ENCODE measurements around the gene NXNL1. TPM values are rescaled to one million over a fixed set of nuclear protein-coding genes. Genes with fewer than 3 reads are reported as not detected.
A peak's percentile ranks its signal among the peaks of the same experiment; 100 is the strongest.

Gene NXNL1
- total and polyA plus RNA-seq, 2 experiments from 2014 or later = 0.16 TPM; not detected in 1

GRCh38 chr19:17455308-17456123, 5.2 kb downstream of the NXNL1 start:
- TF ChIP-seq CTCF (IDR thresholded peaks at IDR 0.05; ENCODE audit: low read depth, low read length) = no peak
- Histone ChIP-seq H3K36me3 (no peaks in the 10 kb centered on the region), H3K9me3 (ENCODE audit: low read depth) (no peaks in the 10 kb centered on the region), H3K4me3 (no peak overlapping the region), H3K27ac (no peak overlapping the region), H3K27me3 (peaks cover 46% of the 10 kb centered on the region), H3K4me1 (ENCODE audit: low read depth) (no peaks in the 10 kb centered on the region)
- DNase-seq (ENCODE audit: low read depth in 1 of 2, low spot score in 1 of 2) = no peak

GRCh38 chr19:17454576-17455071, 6.1 kb downstream of the NXNL1 start:
- Histone ChIP-seq H3K27me3 (peaks cover 46% of the 10 kb centered on the region), H3K27ac (no peak overlapping the region), H3K36me3 (no peaks in the 10 kb centered on the region), H3K4me3 (no peak overlapping the region), H3K4me1 (ENCODE audit: low read depth) (no peaks in the 10 kb centered on the region), H3K9me3 (ENCODE audit: low read depth) (no peaks in the 10 kb centered on the region)
- TF ChIP-seq CTCF (IDR thresholded peaks at IDR 0.05; ENCODE audit: low read depth, low read length) = no peak
- peak in 1 of 2 donors; percentile 29 for DNase-seq (ENCODE audit: low read depth in 1 of 2, low spot score in 1 of 2)

DNA sequence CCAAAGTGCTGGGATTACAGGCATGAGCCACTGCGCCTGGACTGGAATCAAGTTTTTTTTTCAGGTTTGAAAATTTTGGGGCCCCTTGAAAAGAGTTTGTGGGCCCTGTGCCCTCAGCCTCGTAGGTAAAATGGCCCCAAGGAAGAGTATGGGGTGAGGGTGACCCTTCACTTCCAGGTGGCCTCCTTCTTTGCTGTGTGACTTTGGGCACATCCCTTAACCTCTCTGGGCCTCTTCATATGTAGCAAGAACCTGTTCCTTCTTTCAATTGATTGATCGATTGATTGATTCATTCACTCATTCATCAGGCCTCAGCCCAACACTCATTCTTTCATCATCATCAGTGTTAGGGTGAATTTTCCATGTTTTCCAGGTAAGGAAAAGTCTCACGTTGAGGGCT, 8.9 kb downstream of the NXNL1 start:
- no peaks in the 10 kb centered on the region for H3K9me3 ChIP-seq (ENCODE audit: low read depth)
- H3K4me1 ChIP-seq (ENCODE audit: low read depth) = no peaks in the 10 kb centered on the region
- H3K27ac ChIP-seq = no peak overlapping the region
- DNase-seq (ENCODE audit: low read depth in 1 of 2, low spot score in 1 of 2) = no peak
- no peak overlapping the region for H3K4me3 ChIP-seq
- TF ChIP-seq CTCF (IDR thresholded peaks at IDR 0.05; ENCODE audit: low read depth, low read length) = no peak
- peaks cover 43% of the 10 kb centered on the region for H3K27me3 ChIP-seq
- H3K36me3 ChIP-seq = no peaks in the 10 kb centered on the region

- no peaks in the 10 kb centered on the region for H3K9me3 ChIP-seq (ENCODE audit: low read depth)
- no peaks in the 10 kb centered on the region for H3K4me1 ChIP-seq (ENCODE audit: low read depth)
- peaks cover 36% of the 10 kb centered on the region for H3K27me3 ChIP-seq
- no peak overlapping the region for H3K27ac ChIP-seq
- no peak for DNase-seq (ENCODE audit: low read depth in 1 of 2, low spot score in 1 of 2)
- H3K4me3 ChIP-seq = no peak overlapping the region
- TF ChIP-seq CTCF (IDR thresholded peaks at IDR 0.05; ENCODE audit: low read depth, low read length) = no peak
- H3K36me3 ChIP-seq = no peaks in the 10 kb centered on the region
These were observed 10.3 kb downstream of the NXNL1 start for GRCh38 chr19:17450264-17451075.

GRCh38 chr19:17448131-17448967, 12.4 kb downstream of the NXNL1 start, which contains the start of gene TMEM221:
Gene TMEM221 (minus strand): TSS chr19:17448668. CDS start chr19:17448462, 206 bp downstream.
- no peaks in the 10 kb centered on the region for H3K36me3 ChIP-seq
- peak; percentile 49 to 71 for DNase-seq (ENCODE audit: low read depth in 1 of 2, low spot score in 1 of 2)

More at GRCh38 chr19:17448131-17448967, 12.4 kb downstream of the NXNL1 start, which contains the start of gene TMEM221:
- Histone ChIP-seq H3K27me3 (peaks cover 16% of the 10 kb centered on the region), H3K27ac (no peak within 1 kb of the TSS), H3K9me3 (ENCODE audit: low read depth) (no peaks in the 10 kb centered on the region), H3K4me1 (ENCODE audit: low read depth) (no peaks in the 10 kb centered on the region), H3K4me3 (peak within 1 kb of the TSS; percentile 52)
- TF ChIP-seq CTCF (IDR thresholded peaks at IDR 0.05; ENCODE audit: low read depth, low read length) = peak; percentile 62
